ENCODE data around the gene FKBP6. TPM values are rescaled to one million over a fixed set of nuclear protein-coding genes. Genes with fewer than 3 reads are reported as not detected.
"Not testable (repeated sequence)": the region's sequence is repeated elsewhere in the genome, so short reads cannot be mapped to it uniquely, and the experiment has no call there.

FKBP6 gene
- total RNA-seq, 1 donor from 2014 or later: not detected

- Mint-ChIP-seq H3K4me1 (peaks cover 11% of the 10 kb centered on the region), H3K4me3 (no peak overlapping the region), H3K27ac (no peak overlapping the region), H3K36me3 (no peaks in the 10 kb centered on the region), H3K9me3 (no peaks in the 10 kb centered on the region), H3K27me3 (ENCODE audit: low read depth) (peaks cover 10% of the 10 kb centered on the region)
- TF ChIP-seq, protein P1, sequence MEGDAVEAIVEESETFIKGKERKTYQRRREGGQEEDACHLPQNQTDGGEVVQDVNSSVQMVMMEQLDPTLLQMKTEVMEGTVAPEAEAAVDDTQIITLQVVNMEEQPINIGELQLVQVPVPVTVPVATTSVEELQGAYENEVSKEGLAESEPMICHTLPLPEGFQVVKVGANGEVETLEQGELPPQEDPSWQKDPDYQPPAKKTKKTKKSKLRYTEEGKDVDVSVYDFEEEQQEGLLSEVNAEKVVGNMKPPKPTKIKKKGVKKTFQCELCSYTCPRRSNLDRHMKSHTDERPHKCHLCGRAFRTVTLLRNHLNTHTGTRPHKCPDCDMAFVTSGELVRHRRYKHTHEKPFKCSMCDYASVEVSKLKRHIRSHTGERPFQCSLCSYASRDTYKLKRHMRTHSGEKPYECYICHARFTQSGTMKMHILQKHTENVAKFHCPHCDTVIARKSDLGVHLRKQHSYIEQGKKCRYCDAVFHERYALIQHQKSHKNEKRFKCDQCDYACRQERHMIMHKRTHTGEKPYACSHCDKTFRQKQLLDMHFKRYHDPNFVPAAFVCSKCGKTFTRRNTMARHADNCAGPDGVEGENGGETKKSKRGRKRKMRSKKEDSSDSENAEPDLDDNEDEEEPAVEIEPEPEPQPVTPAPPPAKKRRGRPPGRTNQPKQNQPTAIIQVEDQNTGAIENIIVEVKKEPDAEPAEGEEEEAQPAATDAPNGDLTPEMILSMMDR (IDR thresholded peaks at IDR 0.05; ENCODE audit: unreplicated experiment): no peak
- no peak for DNase-seq (ENCODE audit: low spot score in 2 of 2, unreplicated experiment in 2 of 2)
Measured at GRCh38 chr7:73359306-73359705, 31.3 kb downstream of the FKBP6 start.

DNA sequence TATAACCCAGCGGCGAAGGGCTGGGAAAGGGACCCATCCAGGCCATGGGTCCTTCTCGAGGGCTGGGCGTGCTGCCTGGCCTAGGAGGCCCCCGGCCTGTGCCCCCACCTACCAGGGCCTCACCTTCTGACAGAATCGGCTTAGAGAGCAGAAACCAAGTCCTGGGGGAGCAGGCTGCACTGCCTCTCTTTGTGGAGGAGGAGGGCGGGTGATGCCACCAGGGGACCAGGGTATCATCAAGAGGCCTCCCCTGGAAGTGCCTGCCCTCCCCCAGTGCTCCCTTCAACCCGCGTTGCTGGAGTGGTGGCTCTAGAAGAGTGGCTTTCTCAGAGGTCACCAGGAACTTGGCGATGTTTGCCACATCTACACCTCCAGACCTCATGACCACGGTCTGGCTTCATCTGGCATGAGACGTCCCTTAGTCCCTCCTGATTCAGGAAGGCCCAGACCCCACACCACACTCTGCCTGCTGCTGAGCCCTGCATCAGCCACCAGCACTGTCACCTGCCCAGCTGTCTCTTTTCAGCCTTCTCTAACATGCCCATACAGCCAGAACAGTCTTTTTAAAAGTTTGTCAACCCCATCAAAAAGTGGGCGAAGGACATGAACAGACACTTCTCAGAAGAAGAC is 31.9 kb downstream of the FKBP6 start:
- Mint-ChIP-seq H3K27ac (no peak overlapping the region), H3K9me3 (no peaks in the 10 kb centered on the region), H3K4me1 (peaks cover 11% of the 10 kb centered on the region), H3K36me3 (no peaks in the 10 kb centered on the region), H3K27me3 (ENCODE audit: low read depth) (peaks cover 10% of the 10 kb centered on the region), H3K4me3 (no peak overlapping the region)
- TF ChIP-seq, protein P1 (IDR thresholded peaks at IDR 0.05; ENCODE audit: unreplicated experiment): no peak
- no peak for DNase-seq (ENCODE audit: low spot score in 2 of 2, unreplicated experiment in 2 of 2)

- not testable (repeated sequence) for DNase-seq (ENCODE audit: low spot score in 2 of 2, unreplicated experiment in 2 of 2); H3K4me3 Mint-ChIP-seq; H3K9me3 Mint-ChIP-seq; H3K36me3 Mint-ChIP-seq; H3K27ac Mint-ChIP-seq; H3K27me3 Mint-ChIP-seq (ENCODE audit: low read depth)
- H3K4me1 Mint-ChIP-seq: peaks cover 11% of the 10 kb centered on the region
Measured at GRCh38 chr7:73360590-73360989, 32.6 kb downstream of the FKBP6 start.

DNA sequence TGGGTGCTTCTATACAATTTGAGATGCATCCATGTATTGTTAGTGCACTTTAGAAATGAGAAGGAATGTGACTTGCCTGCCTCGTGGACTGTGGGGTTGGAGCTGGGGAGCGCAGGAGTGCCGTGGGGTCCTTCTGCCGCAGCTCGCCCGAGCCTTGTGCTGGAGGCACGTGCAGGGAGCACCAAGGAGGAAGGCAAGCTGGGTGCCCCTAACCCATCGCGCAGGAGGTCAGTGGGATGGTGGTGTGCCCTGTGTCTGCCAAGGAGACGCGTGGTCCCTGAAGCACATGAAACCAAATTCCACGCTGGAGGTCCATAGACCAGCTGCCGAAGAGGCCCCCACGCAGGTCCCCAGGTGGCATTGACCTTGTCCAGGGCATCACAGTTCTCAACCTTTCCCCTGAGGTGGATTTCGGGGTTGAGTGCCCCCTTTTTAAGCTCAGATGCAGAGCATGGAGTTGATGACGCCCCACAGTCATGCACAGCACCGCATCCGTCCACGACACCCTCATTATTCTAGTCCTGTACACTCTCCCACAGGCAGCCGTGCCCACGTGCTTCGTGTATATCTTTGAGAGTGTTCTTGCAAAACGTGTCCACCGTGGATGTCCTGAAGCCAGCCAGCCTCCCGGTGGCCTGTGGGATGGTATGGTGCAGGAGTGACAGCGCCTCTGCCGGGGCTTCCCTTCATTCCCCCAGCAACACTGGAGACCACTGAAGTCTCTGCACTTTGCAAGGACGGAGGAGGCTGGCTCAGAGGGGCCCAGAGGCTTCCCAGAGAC is 35.5 kb downstream of the FKBP6 start:
- H3K27ac Mint-ChIP-seq: no peak overlapping the region
- H3K27me3 Mint-ChIP-seq (ENCODE audit: low read depth): peaks cover 7% of the 10 kb centered on the region
- no peak overlapping the region for H3K4me3 Mint-ChIP-seq
- TF ChIP-seq, protein P1 (IDR thresholded peaks at IDR 0.05; ENCODE audit: unreplicated experiment): no peak
- H3K4me1 Mint-ChIP-seq: peaks cover 5% of the 10 kb centered on the region
- DNase-seq (ENCODE audit: low spot score in 2 of 2, unreplicated experiment in 2 of 2): no peak
- no peaks in the 10 kb centered on the region for H3K9me3 Mint-ChIP-seq
- no peaks in the 10 kb centered on the region for H3K36me3 Mint-ChIP-seq

DNA sequence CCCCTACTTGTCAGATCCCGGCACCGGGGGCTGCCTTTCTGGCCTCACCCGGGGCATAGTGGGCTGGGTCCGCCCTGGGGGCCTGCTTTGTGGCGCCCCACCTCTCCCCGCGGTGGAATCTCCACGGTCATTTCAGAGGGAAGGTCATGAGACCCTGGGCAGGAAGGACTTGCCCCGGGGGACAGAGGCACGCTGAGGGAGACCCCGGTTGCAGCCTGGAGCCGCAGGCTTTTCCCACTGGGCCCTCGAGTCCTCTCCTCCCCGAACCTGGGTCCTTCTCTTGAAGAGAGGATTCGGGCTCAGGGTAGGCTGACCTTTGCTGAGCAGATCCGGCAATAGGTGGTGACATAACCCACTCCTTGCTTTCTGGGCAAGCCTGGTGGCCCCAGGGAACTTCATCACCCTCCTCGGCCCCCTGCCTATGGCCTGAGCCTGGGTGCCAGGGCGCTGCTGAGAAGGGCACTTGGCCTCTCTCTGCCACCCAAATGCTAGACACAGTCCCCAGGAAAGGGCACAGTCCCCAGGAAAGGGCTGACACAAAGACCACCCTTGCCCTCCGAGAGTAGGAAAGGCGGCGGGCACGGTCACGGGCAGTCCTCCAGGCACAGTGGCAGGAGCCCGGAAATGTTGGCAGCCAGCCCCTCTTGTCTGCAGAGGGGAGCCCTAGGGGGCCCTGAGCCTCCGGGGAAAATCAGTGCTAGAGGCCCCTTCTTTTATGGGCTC is 36.2 kb downstream of the FKBP6 start:
- H3K9me3 Mint-ChIP-seq: no peaks in the 10 kb centered on the region
- H3K27me3 Mint-ChIP-seq (ENCODE audit: low read depth): peaks cover 7% of the 10 kb centered on the region
- no peak for DNase-seq (ENCODE audit: low spot score in 2 of 2, unreplicated experiment in 2 of 2)

More for the DNA sequence above, 36.2 kb downstream of the FKBP6 start:
- no peak overlapping the region for H3K27ac Mint-ChIP-seq
- no peak overlapping the region for H3K4me3 Mint-ChIP-seq
- peaks cover 4% of the 10 kb centered on the region for H3K4me1 Mint-ChIP-seq
- no peaks in the 10 kb centered on the region for H3K36me3 Mint-ChIP-seq
- TF ChIP-seq, protein P1 (IDR thresholded peaks at IDR 0.05; ENCODE audit: unreplicated experiment): no peak
